ENCODE measurements around the gene MRPL11.

MRPL11 gene

GRCh38 chr11:66388780-66389386 is 49.8 kb downstream of the MRPL11 start:
- DNase-seq (ENCODE audit: low spot score): peak; percentile 72

GRCh38 chr11:66386171-66387069 is 52.2 kb downstream of the MRPL11 start:
- peak; percentile 85 for DNase-seq (ENCODE audit: low spot score)
